ENCODE measurements around the gene THRA.

DNA sequence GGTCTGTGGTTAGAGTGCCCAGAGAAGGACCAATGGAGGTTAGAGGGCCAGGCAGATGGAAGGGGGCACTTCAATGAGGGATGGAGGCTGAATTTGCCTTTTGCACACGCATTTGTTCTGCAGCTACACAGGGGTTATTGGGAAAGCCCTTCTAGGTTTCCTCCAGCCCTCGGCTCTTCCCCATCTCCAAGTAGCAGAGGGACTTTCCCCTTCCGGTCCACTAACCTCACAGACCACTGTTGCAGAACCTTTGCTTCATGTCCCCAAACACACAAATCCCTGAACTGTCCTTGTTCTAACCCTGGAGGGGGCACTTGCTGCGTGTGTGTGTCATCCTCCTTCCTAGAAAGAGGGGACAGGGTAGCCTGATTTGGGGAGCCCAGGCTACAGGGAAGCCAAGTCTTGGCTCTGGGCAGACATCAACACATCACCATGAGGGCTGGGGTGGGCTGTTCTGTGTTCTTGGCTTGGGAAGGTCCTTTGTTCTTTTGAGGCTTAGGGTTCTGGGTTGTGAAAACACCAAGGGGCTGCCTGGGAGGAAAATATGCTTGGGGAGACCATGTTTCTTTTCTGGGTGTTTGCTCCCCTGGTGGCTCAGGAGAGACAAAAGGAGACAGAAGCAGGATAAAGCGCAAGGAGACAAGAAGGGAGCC lies 44.9 kb downstream of the THRA start:
- TF ChIP-seq, protein P1, sequence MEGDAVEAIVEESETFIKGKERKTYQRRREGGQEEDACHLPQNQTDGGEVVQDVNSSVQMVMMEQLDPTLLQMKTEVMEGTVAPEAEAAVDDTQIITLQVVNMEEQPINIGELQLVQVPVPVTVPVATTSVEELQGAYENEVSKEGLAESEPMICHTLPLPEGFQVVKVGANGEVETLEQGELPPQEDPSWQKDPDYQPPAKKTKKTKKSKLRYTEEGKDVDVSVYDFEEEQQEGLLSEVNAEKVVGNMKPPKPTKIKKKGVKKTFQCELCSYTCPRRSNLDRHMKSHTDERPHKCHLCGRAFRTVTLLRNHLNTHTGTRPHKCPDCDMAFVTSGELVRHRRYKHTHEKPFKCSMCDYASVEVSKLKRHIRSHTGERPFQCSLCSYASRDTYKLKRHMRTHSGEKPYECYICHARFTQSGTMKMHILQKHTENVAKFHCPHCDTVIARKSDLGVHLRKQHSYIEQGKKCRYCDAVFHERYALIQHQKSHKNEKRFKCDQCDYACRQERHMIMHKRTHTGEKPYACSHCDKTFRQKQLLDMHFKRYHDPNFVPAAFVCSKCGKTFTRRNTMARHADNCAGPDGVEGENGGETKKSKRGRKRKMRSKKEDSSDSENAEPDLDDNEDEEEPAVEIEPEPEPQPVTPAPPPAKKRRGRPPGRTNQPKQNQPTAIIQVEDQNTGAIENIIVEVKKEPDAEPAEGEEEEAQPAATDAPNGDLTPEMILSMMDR (conservative IDR thresholded peaks at IDR 0.05; ENCODE audit: low read depth, low read length) = no peak
- TF ChIP-seq EZH2 (IDR thresholded peaks at IDR 0.05; ENCODE audit: borderline replicate concordance, low read depth, low read length, poor library complexity, severe bottlenecking) = no peak
